Heart right ventricle (tissue), 16 donors: Measurements from ENCODE around the gene ADIPOR1. TPM values are rescaled to one million over a fixed set of nuclear protein-coding genes. Genes with fewer than 3 reads are reported as not detected.

ENCODE experiments used
- ATAC-seq, 8 donors: fragments of 200-7000 bp; cut with Tn5 transposase; one replicate each; pipeline ENCODE4 v1.9.1; 2020; ENCODE audit warnings: mild to moderate bottlenecking in 8 of 8, moderate library complexity in 8 of 8, moderate number of reproducible peaks in 1 of 8
- DNase-seq, 2 donors: peaks; one replicate each; pipeline ENCODE4 v3.0.0-alpha.2; 2020
- H3K27ac ChIP-seq, 10 donors: fragments of 200-600 bp; sonication (generic) in 2 of 10; one replicate each; pipeline versions ENCODE4 v1.5.0 to v1.8.0; 2020 to 2022; ENCODE audit warnings: mild to moderate bottlenecking in 3 of 10
- H3K27me3 ChIP-seq, 7 donors: fragments of 200-600 bp; one replicate each; pipeline ENCODE4 v1.8.0; 2021 to 2022; ENCODE audit warnings: mild to moderate bottlenecking in 2 of 7
- H3K36me3 ChIP-seq, 9 donors: fragments of 200-600 bp; sonication (generic) in 1 of 9; one replicate each; pipeline versions ENCODE4 v1.5.0 to v1.8.0; 2020 to 2022; ENCODE audit warnings: mild to moderate bottlenecking in 2 of 9
- H3K4me1 ChIP-seq, 9 donors: fragments of 200-600 bp; sonication (generic) in 1 of 9; one replicate each; pipeline versions ENCODE4 v1.5.0 to v1.8.0; 2020 to 2022; ENCODE audit warnings: mild to moderate bottlenecking in 4 of 9
- H3K4me3 ChIP-seq, 10 donors: fragments of 200-600 bp; sonication (generic) in 2 of 10; one replicate each; pipeline versions ENCODE4 v1.5.0 to v1.8.0; 2020 to 2022; ENCODE audit warnings: mild to moderate bottlenecking in 7 of 10, moderate library complexity in 2 of 10
- H3K9me3 ChIP-seq, 11 donors: fragments of 200-600 bp in 10 of 11; sonication (generic) in 2 of 11; one replicate each; pipeline versions ENCODE4 v1.5.0 to v1.8.0; 2013 to 2022; ENCODE audit warnings: mild to moderate bottlenecking in 2 of 11, control low read depth in 1 of 11, moderate library complexity in 1 of 11
- CTCF ChIP-seq, 9 donors: fragments of 200-600 bp; sonication (generic) in 2 of 9; IDR thresholded peaks; one replicate each; pipeline versions ENCODE4 v1.5.0 to v1.8.0; 2021 to 2022; ENCODE audit warnings: antibody characterized with exemption in 9 of 9, mild to moderate bottlenecking in 5 of 9, moderate library complexity in 1 of 9
- WGBS, 2 donors: extraction: QIAGEN DNeasy Blood & Tissue Kit; methylation state at CpG; one replicate each; pipeline ENCODE4 v1.1.7; 2013; ENCODE audit warnings: inconsistent platforms in 1 of 2; 5-methylcytosine and 5-hydroxymethylcytosine counted together
- intact Hi-C, 10 donors: fragments of 100-400 bp; cut with DNase I; formaldehyde crosslinking; loops; one replicate each; pipeline versions ENCODE4 v1.11.1 to v1.14.2; 2022
- polyA plus RNA-seq, 2 donors: library from polyadenylated mRNA; stranded (reverse); fragments of 200-250 nt; gene quantifications; one replicate each; pipeline ENCODE4 v1.2.3, GENCODE V29; 2013
- total RNA-seq, 10 donors: library from RNA; stranded (reverse); fragmentation: NEBNext Ultra II Directional in 3 of 10; extraction: Animal tissue kit (Norgen Biotek cat#: 25700) in 3 of 10; gene quantifications; one replicate each; pipeline versions ENCODE4 v1.2.1 to v1.2.4, GENCODE V29; 2021 to 2023
- donor health status: Arrhythmogenic right ventricular cardiomyopathy.
- donor health status: ischemic (EF 13 %, LVEDD 7.1; RV severe dilation, severe dysfunction).
- donor health status: healthy with polysubstance abuse.
- donor health status: DM: no; HTN: yes; CAD: no.
- donor health status: DM: no; HTN: no; CAD: no.
- donor health status: ischemic (EF 25% LVEDD 6.9; RV normal size, moderate dysfunction).
- donor health status: ischemic (EF 25% LVEDD 5.7; RV mildly dilated, moderate dysfunction).
- donor health status: healthy.
- donor health status: DM: yes; HTN: yes; CAD: no.
- donor health status: Ischemic cardiomyopathy.
- donor health status: ischemic (EF 35%, LVEDD 5.7; RV mildly dilated, moderate dysfunction).
- donor health status: nonischemic (EF 11% LVEDD 7.7; RV severe dilation, severe dysfunction).
- donor health status: DM: yes; HTN: yes; CAD: no.
- donor health status: PGD.
- donor health status: ischemic (EF 29% LVEDD 5.4; RV normal size, mild dysfunction).
- donor health status: nonischemic (EF 23%, LVEDD 6.1; RV moderate dilation, normal function).

ADIPOR1 gene
- total and polyA plus RNA-seq, 12 donors = 56.3 to 117 (median 95.0) TPM

DNA sequence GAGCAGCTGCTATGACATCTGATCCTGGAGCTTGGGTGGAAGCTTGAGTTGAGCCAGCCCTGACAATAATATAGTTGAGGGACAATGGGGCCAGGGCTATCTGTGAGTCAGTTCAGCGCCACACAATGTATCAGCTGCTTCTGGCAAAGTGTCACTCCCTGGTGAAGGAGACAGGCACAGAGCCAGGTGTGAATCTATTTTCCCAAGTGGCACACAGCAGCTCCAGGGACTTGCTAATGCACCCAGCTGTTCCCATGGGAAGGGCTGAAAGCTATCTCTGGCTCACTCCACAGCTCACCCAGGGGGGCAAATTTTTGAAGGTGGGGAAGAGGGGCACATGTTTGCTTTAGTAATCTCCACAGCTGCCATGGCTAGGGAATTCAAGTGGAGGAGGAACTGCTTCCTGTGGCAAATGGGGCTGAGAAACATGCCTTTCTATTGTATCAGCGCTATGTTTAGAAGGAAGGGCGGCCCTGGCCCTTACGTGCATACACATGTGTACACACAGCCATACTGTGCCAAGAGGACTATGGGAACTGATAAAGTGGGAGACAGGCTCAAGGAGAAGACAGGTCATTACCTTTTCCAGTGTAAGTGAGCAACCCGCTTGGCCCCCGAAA lies 6.8 kb upstream of the ADIPOR1 start:
- TF ChIP-seq CTCF (IDR thresholded peaks at IDR 0.05) = no peak
- Histone ChIP-seq H3K36me3 (peaks cover 0 to 46% (median 19%) of the 10 kb centered on the region in 9 donors), H3K27me3 (no peaks in the 10 kb centered on the region), H3K9me3 (no peaks in the 10 kb centered on the region), H3K4me3 (peak overlapping the region in 5 of 10 donors; percentile 9 to 94 (median 86)), H3K27ac (peak overlapping the region; percentile 73 to 97 (median 96)), H3K4me1 (peaks cover 6 to 71% (median 43%) of the 10 kb centered on the region in 9 donors)
- peak in 1 of 2 donors; percentile 61 for DNase-seq
- ATAC-seq = peak; percentile 18 to 76 (median 64)
- 38 to 54% methylated on average over 6 of the region's 6 CpGs for WGBS, 2 donors
- intact Hi-C loops = loop anchor here in 5 of 10 donors (5.0 kb wide), 1 partner anchor 38 kb away; the partner anchor contains the start of gene KLHL12 (in 5 of the 5)

DNA sequence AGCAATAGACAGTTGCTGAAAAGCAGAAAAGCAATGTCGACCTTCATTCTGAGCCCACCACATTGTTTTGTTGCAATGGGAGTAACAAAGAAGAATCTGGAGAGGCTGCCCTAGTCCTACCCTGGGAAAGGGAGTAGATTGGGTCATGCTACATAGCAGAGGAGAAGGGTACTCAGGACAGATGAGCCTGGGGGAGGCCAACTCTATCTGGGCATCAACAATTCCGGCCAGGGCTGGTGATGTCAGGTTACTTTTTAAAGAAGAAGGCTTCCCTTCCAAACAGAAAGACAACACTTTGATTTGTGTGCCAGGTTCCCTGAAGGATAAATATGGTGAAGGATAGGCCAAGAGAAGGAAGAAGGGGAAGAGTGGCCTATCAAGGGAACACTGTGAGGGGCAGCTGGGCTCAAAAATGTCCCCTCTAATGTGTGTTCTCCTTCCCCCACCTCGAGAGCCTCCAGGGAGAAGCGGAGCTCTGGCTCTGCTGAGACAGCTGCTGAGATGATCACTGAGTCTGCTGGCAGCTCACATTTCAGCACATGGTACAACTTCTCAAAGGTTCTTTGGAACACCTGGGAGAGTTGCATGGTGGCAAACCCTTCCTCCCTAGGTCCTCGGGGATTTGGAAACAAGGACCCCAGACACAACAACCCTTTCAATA lies 3.2 kb upstream of the ADIPOR1 start:
- DNase-seq (no peak), ATAC-seq (no peak)
- Histone ChIP-seq H3K4me3 (no peak overlapping the region), H3K27ac (peak overlapping the region in 2 of 10 donors; percentile 22 to 44), H3K4me1 (peaks cover 2 to 72% (median 45%) of the 10 kb centered on the region in 9 donors), H3K36me3 (peaks cover 0 to 49% (median 19%) of the 10 kb centered on the region in 9 donors), H3K27me3 (no peaks in the 10 kb centered on the region), H3K9me3 (no peaks in the 10 kb centered on the region)
- intact Hi-C loops = loop anchor here in 1 of 10 donors (5.0 kb wide), 1 partner anchor 34 kb away; the partner anchor contains the start of gene KLHL12
- 81 to 87% methylated on average over 5 of the region's 5 CpGs for WGBS, 2 donors
- TF ChIP-seq CTCF (IDR thresholded peaks at IDR 0.05) = no peak

GRCh38 chr1:202959276-202959620 lies 1.1 kb upstream of the ADIPOR1 start:
- intact Hi-C loops = loop anchor here in 1 of 10 donors (10.0 kb wide), 1 partner anchor 46 kb away; the partner anchor contains the start of gene TMEM183A
- Histone ChIP-seq H3K4me3 (no peak overlapping the region), H3K27me3 (no peaks in the 10 kb centered on the region), H3K27ac (peak overlapping the region in 8 of 10 donors; percentile 87 to 97 (median 92)), H3K9me3 (no peaks in the 10 kb centered on the region), H3K4me1 (peaks cover 4 to 73% (median 47%) of the 10 kb centered on the region in 9 donors), H3K36me3 (peaks cover 0 to 48% (median 19%) of the 10 kb centered on the region in 9 donors)
- ATAC-seq (no peak), DNase-seq (no peak)
- WGBS, 2 donors = 58 to 65% methylated on average over 1 of the region's 1 CpG
- no peak for TF ChIP-seq CTCF (IDR thresholded peaks at IDR 0.05)

- Histone ChIP-seq H3K9me3 (no peaks in the 10 kb centered on the region), H3K4me3 (peak overlapping the region; percentile 72 to 98 (median 89)), H3K36me3 (peaks cover 0 to 43% (median 19%) of the 10 kb centered on the region in 9 donors), H3K4me1 (peaks cover 4 to 73% (median 47%) of the 10 kb centered on the region in 9 donors), H3K27ac (peak overlapping the region; percentile 26 to 97 (median 92)), H3K27me3 (no peaks in the 10 kb centered on the region)
- intact Hi-C loops = loop anchor here in 1 of 10 donors (10.0 kb wide), 1 partner anchor 46 kb away; the partner anchor contains the start of gene TMEM183A
- peak in 5 of 8 donors; percentile 1 to 9 (median 3) for ATAC-seq
- DNase-seq = no peak
- whole genome bisulfite sequencing, 2 donors = 1 to 2% methylated on average over 10 of the region's 10 CpGs
- no peak for TF ChIP-seq CTCF (IDR thresholded peaks at IDR 0.05)
Measured at GRCh38 chr1:202958544-202959275, 598 bp upstream of the ADIPOR1 start.
